Measurements from ENCODE around the gene CSRP3. TPM values are rescaled to one million over a fixed set of nuclear protein-coding genes. Genes with fewer than 3 reads are reported as not detected.

CSRP3 gene
- total RNA-seq, 2 donors from 2014 or later: 0.35 TPM; not detected in 1

DNA sequence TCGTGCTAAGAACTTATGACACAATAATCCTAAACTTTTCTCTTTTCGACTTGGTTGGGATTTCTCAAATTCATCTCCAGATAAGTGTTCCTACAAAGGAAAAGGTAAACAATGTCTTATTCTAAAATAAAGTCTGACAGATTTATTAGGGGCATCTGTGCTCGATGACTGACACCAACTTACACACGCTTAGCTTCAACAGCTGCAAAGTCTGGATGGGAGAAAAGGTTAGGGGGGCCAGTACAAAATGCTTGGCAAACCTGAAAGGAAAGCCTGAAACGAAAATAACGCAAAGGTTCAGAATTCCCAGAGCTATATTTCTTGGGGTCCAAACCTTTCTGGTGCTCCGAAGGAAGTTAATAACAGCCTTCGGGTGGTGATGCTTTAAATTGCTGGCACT is 35.6 kb upstream of the CSRP3 start:
- Histone ChIP-seq H3K9ac (ENCODE audit: low read depth in 2 of 2, low read length in 2 of 2) (no peak overlapping the region), H3K4me1 (peaks cover 9% of the 10 kb centered on the region), H3K27me3 (peaks cover 3% of the 10 kb centered on the region), H3K36me3 (no peaks in the 10 kb centered on the region), H3K4me3 (no peak overlapping the region), H3K27ac (no peak overlapping the region), H3K9me3 (no peaks in the 10 kb centered on the region)
- TF ChIP-seq, protein P1, sequence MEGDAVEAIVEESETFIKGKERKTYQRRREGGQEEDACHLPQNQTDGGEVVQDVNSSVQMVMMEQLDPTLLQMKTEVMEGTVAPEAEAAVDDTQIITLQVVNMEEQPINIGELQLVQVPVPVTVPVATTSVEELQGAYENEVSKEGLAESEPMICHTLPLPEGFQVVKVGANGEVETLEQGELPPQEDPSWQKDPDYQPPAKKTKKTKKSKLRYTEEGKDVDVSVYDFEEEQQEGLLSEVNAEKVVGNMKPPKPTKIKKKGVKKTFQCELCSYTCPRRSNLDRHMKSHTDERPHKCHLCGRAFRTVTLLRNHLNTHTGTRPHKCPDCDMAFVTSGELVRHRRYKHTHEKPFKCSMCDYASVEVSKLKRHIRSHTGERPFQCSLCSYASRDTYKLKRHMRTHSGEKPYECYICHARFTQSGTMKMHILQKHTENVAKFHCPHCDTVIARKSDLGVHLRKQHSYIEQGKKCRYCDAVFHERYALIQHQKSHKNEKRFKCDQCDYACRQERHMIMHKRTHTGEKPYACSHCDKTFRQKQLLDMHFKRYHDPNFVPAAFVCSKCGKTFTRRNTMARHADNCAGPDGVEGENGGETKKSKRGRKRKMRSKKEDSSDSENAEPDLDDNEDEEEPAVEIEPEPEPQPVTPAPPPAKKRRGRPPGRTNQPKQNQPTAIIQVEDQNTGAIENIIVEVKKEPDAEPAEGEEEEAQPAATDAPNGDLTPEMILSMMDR (IDR thresholded peaks at IDR 0.05): no peak
- no peak for DNase-seq
- intact Hi-C loops (cut with DNase I): no loop called here

DNA sequence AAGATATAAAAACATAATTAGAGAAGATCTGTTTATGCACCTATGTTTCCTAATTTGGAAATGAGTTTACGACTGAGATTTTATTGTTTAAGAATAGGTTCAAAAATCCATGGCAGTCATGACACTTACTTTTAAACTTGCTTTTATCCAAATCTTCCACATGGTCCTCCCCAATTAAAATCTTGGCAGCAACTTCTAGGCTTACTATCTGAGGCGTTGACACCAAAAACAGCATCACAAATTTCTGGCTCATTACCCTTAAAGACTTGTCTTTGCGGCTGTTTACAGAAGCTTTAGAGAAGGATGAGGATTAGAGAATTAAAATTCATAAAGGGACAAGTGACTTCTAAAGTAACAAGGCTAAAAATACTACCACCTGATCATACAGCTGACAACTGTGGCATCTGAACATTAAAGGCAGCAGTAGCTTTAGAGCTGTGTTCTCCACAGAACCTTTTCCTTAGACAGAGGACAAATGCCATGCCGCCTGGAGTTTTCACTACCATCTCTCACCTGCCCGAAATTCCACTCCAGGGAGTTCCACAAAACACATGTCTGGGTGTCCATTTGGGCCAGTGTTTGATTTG is 32.5 kb upstream of the CSRP3 start:
- TF ChIP-seq, protein P1 (IDR thresholded peaks at IDR 0.05): no peak
- H3K4me3 ChIP-seq: no peak overlapping the region
- no peak for DNase-seq
- intact Hi-C loops (cut with DNase I): no loop called here
- no peak overlapping the region for H3K9ac ChIP-seq (ENCODE audit: low read depth in 2 of 2, low read length in 2 of 2)
- no peaks in the 10 kb centered on the region for H3K9me3 ChIP-seq
- H3K27me3 ChIP-seq: no peaks in the 10 kb centered on the region
- no peaks in the 10 kb centered on the region for H3K4me1 ChIP-seq
- no peaks in the 10 kb centered on the region for H3K36me3 ChIP-seq
- H3K27ac ChIP-seq: no peak overlapping the region

DNA sequence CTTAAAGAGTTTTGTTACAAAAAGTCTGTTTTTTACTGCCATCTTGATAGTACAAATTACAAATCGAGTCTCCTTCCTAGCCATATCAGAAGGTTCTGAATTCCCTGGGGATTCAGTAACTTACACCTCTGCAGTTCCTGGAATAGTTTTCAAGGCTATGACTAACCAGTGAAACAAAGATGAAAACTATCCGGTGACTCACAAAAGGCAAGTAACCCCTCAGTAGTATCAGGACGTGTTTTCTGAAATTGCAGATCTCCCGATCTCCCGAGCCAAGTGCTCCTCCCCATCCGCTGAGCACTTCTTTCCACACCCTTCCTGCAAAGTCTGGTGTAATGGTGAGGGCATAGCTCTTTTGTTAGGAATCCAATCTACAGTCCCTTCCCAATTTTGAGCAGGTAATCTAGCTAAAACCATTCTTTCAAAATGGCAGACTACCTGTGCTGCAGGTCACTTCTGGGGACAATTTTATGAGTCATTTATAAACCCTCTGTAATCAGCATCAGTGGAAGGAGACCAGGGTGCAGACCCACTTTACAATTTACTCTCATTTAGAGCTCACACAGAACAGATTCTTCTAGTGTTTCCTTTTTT is 31.2 kb upstream of the CSRP3 start:
- H3K4me1 ChIP-seq: no peaks in the 10 kb centered on the region
- H3K27ac ChIP-seq: no peak overlapping the region
- no peak overlapping the region for H3K4me3 ChIP-seq
- no peaks in the 10 kb centered on the region for H3K36me3 ChIP-seq
- TF ChIP-seq, protein P1 (IDR thresholded peaks at IDR 0.05): no peak
- H3K9ac ChIP-seq (ENCODE audit: low read depth in 2 of 2, low read length in 2 of 2): no peak overlapping the region
- H3K27me3 ChIP-seq: no peaks in the 10 kb centered on the region
- no peak for DNase-seq
- intact Hi-C loops (cut with DNase I): no loop called here
- H3K9me3 ChIP-seq: no peaks in the 10 kb centered on the region

DNA sequence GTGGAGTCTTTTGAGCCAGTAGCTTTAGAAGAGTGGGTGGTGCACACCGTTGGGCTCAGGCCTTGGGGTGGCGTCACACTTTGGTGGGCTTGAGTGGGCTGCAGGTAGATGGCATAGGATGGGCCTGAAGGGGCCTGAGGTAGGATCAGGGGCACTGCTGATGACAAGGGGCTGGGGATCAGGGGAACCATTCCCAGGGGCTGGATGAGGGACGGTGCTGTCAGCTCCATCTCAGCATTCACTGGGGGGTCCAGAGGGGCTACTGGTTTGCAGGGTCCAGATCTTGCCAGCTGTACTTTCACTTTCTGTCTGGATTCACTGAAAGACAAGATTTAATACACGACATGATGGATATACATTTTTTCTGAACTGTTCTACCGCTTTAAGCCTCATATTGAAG is 27.9 kb upstream of the CSRP3 start:
- Histone ChIP-seq H3K36me3 (no peaks in the 10 kb centered on the region), H3K9ac (ENCODE audit: low read depth in 2 of 2, low read length in 2 of 2) (no peak overlapping the region), H3K4me3 (no peak overlapping the region), H3K27ac (no peak overlapping the region), H3K27me3 (no peaks in the 10 kb centered on the region), H3K9me3 (no peaks in the 10 kb centered on the region), H3K4me1 (no peaks in the 10 kb centered on the region)
- intact Hi-C loops (cut with DNase I): no loop called here
- DNase-seq: no peak
- TF ChIP-seq, protein P1 (IDR thresholded peaks at IDR 0.05): no peak

DNA sequence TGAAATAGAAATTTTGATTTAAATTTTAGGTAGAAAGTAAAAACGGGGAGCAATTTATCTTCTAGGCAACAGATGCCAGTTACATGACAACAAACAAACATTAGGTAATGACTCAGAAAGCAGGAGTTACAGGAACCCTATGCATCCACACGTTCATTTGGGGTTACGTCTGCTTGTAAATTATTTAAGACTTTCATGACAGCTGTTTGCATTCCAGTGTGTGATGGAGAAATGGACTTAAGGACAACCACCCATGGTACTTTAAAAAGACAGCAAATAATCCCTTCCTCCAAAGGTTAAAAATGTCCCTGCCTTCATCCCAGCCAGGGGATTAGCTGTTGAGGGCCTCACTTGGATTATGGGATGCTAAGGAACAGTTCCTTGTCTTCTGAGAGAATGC is 27.2 kb upstream of the CSRP3 start:
- intact Hi-C loops (cut with DNase I): no loop called here
- TF ChIP-seq, protein P1 (IDR thresholded peaks at IDR 0.05): no peak
- no peaks in the 10 kb centered on the region for H3K9me3 ChIP-seq

More for the DNA sequence above, 27.2 kb upstream of the CSRP3 start:
- no peak for DNase-seq
- Histone ChIP-seq H3K4me1 (no peaks in the 10 kb centered on the region), H3K27ac (no peak overlapping the region), H3K9ac (ENCODE audit: low read depth in 2 of 2, low read length in 2 of 2) (no peak overlapping the region), H3K4me3 (no peak overlapping the region), H3K36me3 (no peaks in the 10 kb centered on the region), H3K27me3 (no peaks in the 10 kb centered on the region)
